NB4 (cell line): ENCODE results near the gene UNC13B.

ENCODE experiments used
- DNase-seq: peaks from one replicate; pipeline ENCODE4 v3.0.0; 2010; ENCODE audit warnings: low read depth
- H3K4me3 ChIP-seq: one replicate; pipeline ENCODE4 v1.5.1; 2011; ENCODE audit warnings: mild to moderate bottlenecking, low read depth, low read length, moderate library complexity
- CTCF ChIP-seq: IDR thresholded peaks from one replicate; pipeline ENCODE4 v1.5.1; 2012; ENCODE audit warnings: low read depth, low read length
- MAX ChIP-seq: IDR thresholded peaks from 2 replicates; pipeline ENCODE4 v1.6.1; 2011; ENCODE audit warnings: low read depth, low read length
- MYC ChIP-seq: IDR thresholded peaks from 2 replicates; pipeline ENCODE4 v1.6.1; 2011; ENCODE audit warnings: low read depth, low read length
- POLR2A ChIP-seq: IDR thresholded peaks from 2 replicates; pipeline ENCODE4 v1.6.1; 2011; ENCODE audit warnings: mild to moderate bottlenecking; ENCODE audit not compliant: insufficient read length; ENCODE audit errors: extremely low read depth

UNC13B gene

GRCh38 chr9:35432076-35432475 lies 270.3 kb downstream of the UNC13B start:
- TF ChIP-seq MAX: no peak
- no peak for TF ChIP-seq POLR2A
- no peak for TF ChIP-seq MYC
- TF ChIP-seq CTCF: no peak

DNA sequence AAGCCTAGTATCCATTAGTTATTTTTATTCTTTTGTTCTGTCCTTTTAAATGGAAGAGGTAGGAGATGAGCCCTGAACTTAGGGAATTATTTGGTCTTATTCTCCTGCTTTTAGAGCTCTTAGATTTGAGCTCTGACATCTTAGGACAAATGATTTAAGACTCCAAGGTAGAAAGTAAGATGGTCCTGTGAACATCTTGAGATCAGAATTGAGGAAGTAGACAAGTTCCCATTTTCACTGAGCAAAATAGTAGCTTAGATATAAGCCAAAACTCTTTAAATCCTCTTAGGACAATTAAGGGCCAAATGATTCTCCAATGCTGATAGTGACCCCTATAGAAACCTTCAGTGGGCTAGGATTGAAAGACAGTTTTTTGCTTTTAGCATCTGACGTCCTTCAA lies 275.1 kb downstream of the UNC13B start:
- TF ChIP-seq POLR2A (no peak), CTCF (no peak), MYC (no peak), MAX (no peak)
- no peak overlapping the region for H3K4me3 ChIP-seq
- peak; percentile 24 for DNase-seq

More at GRCh38 chr9:35432076-35432475, 270.3 kb downstream of the UNC13B start:
- DNase-seq: no peak
- H3K4me3 ChIP-seq: no peak overlapping the region

DNA sequence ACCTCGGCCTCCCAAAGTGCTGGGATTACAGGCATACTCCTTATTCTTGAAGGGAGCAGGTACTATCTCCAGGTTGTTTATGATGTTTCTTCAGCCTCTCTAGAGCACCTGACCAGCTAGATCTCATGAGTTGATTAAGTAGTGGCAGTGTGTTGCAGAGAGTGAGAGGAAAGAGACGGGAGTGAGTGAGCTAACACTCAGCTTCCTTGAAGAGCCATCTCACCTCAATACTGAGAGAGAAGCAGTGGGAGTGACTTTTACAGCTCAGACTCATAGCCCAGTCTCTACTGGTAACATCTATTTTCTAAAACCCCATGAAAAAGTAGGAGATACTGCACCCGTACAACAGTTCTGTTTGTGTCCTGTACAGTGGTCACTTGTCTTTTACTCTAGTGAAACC lies 284.2 kb downstream of the UNC13B start:
- H3K4me3 ChIP-seq: no peak overlapping the region
- TF ChIP-seq MYC (no peak), CTCF (no peak), MAX (no peak), POLR2A (no peak)
- DNase-seq: no peak

DNA sequence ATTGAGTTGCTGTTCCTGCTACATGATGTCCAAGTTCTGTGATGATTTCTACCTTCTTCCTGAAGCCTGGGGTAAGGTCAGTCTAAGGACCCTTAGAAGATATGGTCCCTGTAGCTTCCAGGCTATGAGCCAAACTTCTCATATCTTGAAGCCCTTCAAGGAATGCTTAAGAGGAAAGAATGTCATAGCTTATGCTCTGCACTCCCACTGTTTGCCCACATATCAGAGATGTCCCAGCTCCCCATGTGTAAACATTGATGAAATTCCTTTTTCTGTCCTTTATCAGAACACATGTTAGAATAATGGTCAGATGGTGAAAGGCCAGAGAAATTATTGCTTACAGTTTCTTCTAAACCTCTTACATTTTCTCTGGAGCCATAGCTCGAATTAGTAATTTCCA lies 286.7 kb downstream of the UNC13B start:
- DNase-seq: no peak
- H3K4me3 ChIP-seq: no peak overlapping the region
- TF ChIP-seq CTCF (no peak), MYC (no peak), POLR2A (no peak)

- peak; percentile 20 for TF ChIP-seq CTCF
- TF ChIP-seq POLR2A: no peak
- TF ChIP-seq MAX: no peak
- TF ChIP-seq MYC: no peak
- H3K4me3 ChIP-seq: no peak overlapping the region
- DNase-seq: peak; percentile 26
Observed at GRCh38 chr9:35452481-35452880, 290.7 kb downstream of the UNC13B start.

DNA sequence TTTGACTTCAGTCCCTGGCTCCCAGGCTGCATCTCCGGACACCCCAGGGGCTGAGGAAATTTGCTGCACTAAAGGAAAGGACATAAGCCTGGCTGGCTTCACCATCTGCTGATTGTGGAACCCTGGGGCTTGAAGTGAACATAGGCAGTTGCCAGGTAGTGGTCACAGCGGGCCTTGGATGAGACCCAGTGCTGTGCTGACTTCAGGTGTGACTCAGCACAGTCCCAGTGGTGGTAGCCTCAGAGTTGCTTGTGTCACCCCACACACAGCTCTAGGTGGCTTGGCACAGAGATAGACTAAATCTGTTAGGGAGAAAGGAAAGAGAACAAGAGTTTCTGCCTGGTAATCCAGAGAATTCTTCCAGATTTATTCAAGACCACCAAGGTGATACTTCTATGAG lies 292.0 kb downstream of the UNC13B start:
- TF ChIP-seq MAX: no peak
- no peak for TF ChIP-seq MYC
- no peak for TF ChIP-seq POLR2A
- TF ChIP-seq CTCF: no peak
- DNase-seq: no peak
- H3K4me3 ChIP-seq: no peak overlapping the region
